Endometrial microvascular endothelial cells (primary cell): ENCODE results near the gene MKKS. TPM values are rescaled to one million over a fixed set of nuclear protein-coding genes. Genes with fewer than 3 reads are reported as not detected.

Experiments used
- in situ Hi-C: cut with HindIII; loops from 2 replicates; pipeline ENCODE4 v1.10.0; 2017; ENCODE audit warnings: low sequenced_read_pairs, low pct_unique_long_range_greater_than_20kb; ENCODE audit errors: inconsistent ontology term
- total RNA-seq: library from RNA; depleted of rRNA; stranded (reverse); fragments of >200 nt; gene quantifications from one replicate; pipeline ENCODE4 v1.2.3, GENCODE V29; 2015; ENCODE audit errors: inconsistent ontology term

Gene MKKS
- total RNA-seq, 1 donor from 2014 or later = 11.7 TPM

DNA sequence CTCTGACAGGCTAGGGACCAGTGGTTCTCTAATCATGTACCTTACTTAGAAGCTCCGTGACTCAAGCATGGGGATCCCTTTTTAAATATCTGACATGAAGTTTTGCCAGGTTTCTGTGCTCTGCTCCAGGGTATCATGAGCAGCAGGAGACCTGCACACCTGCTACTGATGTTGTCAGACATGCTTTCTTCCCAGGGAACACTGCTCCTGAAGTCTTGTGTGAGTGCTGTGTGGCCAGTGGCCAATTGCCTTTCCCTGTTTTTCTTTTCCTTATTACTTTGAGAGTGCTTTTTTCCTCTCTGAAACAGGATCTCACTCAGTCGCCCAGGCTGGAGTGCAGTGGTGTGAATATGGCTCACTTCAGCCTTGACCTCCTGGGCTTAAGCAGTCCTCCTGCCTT is 27.5 kb upstream of the MKKS start:
- in situ Hi-C loops = loop anchor here (10.0 kb wide), 1 partner anchor 183 kb away; no protein-coding TSS in a partner anchor

DNA sequence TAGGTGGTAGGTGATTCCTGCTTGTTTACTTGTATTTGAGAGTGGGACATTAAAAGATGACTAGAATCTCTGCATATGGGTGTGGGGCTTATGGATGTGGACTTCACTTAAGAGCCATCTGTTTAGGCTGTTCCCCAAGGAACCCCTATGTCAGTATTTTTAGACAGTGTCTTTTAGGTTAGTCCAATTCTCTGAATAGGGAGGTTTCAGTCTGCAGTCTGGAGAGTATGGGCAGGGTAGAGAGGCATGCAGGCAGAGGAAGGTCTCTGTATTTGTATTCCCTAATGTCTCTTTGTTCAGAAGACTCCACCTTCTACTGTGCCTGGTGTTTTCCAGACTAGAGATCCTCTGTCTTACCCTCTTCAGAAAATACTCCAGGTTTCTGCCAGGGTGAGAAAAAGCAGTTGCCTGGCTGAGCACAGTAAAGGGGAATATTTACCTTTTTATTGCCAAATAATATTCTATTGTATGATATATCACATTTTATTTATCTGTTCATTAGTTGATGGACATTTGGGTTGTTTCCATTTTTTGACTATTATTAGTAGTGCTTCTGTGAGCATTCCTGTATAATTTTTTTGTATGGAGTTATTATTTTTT is 20.2 kb upstream of the MKKS start:
- in situ Hi-C loops = no loop called here

DNA sequence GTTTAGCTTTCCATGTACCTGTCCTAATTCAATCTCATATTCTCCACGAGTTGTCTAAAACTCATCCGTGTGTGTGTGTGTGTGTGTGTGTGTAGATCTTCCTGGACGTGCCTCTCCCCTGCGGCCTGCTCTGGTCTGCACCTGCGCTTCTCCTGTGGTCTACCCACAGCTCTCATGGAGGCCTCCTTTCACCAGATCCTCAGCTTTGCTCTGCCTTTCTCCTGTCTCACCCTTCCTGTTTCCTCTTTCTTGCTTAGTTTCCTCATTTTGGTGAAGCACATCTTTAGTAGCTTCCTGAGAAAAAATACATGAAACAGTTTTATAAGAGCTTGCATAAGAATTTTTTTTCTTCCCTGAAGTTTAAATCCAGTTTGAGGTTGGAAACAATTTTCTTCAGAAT is 19.2 kb upstream of the MKKS start:
- in situ Hi-C loops = no loop called here

DNA sequence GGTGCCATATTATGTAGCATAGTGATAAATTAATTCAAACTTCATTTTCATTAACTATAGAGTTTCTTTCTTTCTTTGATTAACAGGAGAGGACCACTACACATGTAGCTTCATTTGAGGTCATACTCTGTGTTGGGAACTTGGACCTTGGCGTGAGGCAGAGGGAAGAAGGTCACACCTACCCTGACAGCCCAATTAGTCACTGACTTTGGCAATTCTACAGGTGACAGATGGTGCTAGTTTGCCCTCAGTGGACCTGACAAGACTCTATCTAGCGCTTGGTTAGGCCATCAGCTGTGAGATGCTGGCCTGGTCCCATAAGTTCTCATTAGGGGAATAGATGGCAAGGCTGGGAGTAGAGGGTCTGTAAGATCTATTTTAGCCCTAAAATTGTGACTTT is 15.2 kb upstream of the MKKS start:
- in situ Hi-C loops = no loop called here

DNA sequence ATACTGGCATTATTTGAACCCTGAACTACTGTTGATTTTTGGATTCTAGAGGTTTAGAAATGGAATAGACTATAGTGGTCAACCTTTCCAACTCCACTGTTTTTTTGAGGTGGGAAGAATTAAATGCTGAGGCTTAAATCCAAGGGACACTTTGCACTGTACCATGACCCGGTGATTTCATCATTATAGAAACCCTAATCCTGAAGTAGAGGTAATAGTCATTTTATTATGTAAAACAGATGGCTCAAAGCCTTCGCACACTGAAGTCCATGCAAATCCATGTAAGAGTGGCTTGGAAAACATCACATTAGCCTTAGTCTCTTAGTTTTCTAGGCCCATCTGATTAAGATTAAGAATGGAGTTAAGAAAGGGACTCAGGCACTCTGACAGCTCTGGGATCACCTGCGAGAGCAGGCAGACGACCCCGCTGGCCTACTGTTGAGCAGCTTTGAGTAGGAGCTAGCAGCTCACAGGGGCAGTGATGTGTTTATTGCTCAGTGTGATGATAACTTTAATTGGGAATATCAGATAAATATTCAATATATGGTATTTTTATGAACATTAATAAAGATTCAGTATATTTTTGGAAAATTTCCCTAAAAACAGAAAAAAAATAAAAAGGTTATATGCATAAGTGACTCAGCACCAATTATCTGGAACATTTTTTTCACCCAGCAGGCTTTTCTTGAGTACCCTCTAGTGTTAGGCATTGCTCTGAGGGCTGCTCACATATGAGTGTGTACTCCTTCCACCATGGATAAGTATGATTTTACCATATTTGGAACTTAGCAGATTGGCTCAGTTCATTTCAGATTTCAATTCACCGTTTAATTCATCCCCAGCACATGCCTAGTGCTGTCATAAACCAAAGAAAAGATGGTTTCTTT is 14.5 kb upstream of the MKKS start:
- in situ Hi-C loops = no loop called here

DNA sequence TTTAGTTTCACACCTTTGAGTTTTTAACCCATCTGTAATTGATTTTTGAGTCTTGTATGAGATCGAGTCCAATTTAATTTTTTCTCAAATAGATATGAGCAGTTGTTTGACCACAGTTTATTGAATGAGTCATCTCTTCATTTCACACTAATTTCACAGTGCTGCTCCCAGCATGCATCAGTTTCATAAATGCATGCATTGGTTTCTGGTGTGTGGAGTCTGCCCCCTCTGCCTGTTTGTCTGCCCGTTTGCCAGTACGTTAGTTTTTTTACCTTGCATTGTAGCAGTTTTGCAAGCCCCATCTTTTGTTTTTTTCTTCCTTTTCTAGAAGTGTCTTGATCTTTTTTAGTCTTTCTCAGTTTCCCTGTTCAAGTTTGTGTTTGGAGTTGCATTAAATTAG is 13.0 kb upstream of the MKKS start:
- in situ Hi-C loops = no loop called here

DNA sequence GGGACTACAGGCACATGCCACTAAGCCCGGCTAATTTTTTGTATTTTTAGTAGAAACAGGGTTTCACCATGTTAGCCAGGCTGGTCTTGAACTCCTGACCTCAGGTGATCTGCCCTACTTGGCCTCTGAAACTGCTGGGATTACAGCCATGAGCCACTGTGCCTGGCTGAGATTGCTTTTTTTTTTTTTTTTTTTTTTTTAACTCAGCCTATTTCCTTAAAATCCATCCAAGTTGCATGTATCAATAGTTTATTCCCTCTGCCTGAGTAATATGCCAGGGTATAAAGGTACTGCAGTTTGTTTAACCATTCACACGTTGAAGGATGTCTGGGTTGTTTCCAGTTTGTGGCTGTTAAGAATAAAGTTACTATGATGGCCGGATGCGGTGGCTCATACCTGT is 11.7 kb upstream of the MKKS start:
- in situ Hi-C loops = no loop called here

DNA sequence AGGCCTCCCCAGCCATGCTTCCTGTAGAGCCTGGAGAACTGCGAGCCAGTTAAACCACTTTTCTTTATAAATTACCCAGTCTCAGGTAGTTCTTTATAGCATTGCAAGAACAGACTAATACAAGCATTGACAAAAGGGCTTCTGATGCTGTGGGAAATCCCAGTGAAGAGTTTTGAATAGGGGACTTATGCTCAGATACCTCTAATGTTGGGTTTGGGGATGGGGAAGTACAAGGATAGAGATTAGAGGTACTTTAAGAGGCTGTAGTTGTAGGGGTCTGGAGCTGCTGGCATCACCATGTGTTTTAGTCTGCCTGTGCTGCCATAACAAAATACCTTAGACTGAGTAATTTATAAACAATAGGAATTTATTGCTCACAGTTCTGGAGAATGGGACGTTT is 9.9 kb upstream of the MKKS start:
- in situ Hi-C loops = no loop called here

DNA sequence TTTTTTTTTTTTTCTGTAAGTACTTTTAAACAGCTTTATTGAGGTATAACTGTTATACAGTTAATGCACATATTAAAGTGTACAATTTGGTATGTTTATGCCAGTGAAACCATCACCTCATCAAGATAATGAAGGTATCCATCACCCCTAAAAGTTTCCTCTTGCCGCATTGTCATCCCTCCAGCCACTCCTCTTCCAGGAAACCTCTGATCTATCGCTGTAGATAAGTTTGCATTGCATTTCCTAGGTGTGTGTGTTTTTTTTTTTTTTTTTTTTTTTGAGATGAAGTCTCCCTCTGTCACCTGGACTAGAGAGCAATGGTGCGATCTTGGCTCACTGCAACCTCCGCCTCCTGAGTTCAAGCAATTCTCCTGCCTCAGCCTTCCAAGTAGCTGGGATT is 4.2 kb upstream of the MKKS start:
- in situ Hi-C loops = no loop called here

DNA sequence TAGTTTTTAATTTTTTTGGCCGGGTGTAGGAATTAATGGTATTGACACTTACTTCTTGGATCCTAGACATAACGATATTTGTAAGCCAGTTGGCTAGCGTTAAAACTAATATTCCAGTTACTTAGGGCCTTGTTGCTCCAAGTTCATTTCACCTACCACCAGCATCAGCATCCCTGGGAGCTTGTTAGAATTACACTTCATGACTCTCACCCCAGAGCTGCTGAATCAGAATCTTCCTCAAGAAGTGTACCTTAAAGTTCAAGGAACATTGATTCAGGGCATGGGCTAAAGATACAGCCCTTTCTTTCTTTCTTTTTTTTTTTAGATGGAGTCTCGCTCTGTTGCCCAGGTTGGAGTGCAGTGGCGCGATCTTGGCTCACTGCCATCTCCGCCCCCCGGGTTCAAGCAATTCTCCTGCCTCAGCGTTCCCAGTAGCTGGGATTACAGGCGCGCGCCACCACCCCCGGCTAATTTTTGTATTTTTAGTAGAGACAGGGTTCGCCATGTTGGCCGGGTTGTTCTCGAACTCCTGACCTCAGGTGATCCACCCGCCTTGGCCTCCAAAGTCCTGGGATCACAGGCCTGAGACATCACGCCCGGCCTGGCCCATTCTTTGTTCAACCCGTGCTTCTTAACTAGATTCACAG is 2.2 kb upstream of the MKKS start:
- in situ Hi-C loops = no loop called here

DNA sequence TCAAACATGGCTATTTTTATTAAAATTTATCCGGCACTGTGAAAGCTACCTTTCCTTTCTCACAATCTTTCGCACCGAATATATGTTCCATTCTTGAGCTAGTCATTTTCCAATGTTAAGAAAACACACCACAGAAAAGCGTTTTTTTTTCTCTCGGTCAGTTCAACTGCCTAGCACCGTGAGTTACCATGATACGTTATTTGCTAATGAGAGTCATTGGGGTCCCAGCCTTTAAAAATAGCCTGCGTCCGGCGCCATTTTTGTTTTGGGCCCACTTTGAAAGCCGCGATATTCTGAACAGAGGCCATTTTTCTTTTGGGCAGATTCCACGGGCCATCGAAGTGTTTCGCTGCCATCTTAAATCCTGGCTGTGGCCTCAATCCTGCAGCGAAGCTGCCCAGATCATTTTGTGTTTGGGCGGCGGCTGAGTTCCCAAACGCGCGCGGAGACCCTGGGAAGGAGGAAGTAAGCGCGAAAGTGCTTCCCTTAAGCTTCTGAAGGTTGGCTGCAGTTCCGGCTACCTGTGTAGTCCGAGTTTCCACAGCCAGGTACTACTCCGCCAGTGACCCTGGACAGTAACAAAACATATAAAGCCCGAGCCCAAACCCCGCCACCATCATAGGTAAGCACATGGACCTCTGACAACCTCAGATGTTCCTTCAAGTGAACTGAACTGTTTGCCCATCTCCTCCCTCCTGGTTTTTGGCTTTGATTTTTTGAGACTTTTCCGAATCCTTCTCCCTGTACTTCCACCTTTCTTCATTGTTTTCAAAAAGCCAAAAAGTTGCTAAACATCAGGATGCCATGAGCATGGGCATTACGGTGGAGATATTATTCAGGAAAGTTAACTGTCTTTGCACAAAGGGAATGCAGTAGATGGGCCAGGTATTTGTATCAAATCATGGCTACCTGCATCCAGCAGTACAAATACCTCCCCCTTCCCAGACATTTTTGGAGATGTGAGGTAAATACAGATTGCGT is 1.1 kb upstream of the MKKS start, which contains the start of gene SLX4IP:
SLX4IP (plus strand) TSS at position 474 of the 981 bp plus-strand sequence. CDS start 22,900 bp downstream, outside the sequence.
- in situ Hi-C loops = no loop called here

DNA sequence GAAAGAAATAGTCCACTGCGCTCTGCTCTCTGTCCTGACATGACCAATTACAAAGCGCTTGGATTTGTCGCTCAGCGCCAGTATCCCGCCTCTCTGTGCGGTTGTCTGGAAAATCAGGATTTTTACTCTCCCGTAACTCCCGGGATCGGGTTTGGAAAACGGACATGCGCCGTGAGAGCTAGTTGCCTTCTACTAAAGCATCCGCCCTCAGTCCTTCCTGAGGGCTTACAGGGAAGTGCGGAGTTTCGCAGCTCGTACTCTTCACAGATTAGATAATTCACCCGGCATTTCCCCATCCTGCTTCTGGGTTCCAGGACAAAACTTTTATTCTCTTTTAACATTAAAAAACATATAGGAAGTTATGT is 427 bp upstream of the MKKS start:
- in situ Hi-C loops = no loop called here

DNA sequence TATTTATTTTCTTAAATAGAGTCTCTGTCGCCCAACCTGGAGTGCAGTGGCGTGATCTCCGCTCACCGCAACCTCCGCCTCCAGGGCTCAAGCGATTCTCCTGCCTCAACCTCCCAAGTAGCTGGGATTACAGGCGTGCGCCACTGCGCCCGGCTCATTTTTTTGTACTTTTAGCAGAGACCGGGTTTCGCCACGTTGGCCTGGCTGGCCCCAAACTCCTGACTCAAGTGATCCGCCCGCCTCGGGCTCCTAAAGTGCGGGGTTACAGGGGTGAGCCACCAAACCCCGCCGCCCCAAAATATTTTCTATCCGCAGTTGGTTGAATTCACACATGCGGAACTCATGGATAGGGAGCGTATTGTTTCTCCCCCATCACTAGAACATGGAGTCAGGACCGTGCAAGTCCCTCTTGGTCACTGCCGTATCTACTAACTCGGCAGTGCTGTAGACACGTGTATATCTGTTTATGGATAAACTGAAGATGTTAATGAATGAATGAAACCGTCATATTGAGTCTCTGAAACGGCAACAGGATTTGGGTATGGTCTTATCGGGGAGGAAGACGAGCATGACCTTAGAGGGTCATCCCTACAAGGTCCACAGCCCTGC is 904 bp downstream of the MKKS start:
- in situ Hi-C loops = no loop called here

DNA sequence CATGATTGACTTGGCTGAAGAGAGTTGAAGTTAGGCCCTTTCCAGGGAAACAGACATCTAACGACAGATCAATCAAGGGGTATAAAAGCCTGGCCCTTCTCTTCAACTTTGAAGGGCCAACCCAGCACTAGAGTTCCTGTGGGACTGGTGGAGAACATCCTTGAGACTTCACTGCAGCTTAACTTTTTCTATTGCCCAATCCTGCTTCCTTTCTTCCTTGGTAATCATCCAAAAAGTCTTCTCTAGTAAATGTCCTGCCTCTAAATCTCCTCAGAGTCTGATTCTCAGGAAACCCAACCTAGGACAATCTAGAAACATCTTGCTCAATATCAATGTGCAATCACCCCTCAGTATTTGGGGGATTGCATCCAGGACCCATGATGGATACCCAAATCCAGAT is 1.9 kb downstream of the MKKS start:
- in situ Hi-C loops = no loop called here

DNA sequence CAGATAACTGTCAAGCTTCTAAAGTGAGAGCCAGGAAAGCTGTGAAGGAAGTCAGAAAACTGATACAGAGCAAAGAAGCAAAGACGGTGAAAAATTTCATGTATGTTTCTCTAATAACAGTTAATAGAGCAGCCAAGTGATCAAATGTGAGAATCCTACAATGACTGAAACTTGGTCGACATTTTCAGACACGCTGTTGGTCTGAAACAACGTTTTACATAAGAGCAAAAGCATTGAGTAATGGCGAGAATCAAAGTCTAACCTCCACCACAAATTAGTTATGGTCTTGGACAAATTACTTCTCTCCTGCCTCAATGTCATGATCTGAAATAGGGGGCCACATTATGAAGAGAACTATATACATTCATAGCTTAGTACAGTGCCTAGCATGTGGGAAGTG is 3.3 kb downstream of the MKKS start:
- in situ Hi-C loops = no loop called here

DNA sequence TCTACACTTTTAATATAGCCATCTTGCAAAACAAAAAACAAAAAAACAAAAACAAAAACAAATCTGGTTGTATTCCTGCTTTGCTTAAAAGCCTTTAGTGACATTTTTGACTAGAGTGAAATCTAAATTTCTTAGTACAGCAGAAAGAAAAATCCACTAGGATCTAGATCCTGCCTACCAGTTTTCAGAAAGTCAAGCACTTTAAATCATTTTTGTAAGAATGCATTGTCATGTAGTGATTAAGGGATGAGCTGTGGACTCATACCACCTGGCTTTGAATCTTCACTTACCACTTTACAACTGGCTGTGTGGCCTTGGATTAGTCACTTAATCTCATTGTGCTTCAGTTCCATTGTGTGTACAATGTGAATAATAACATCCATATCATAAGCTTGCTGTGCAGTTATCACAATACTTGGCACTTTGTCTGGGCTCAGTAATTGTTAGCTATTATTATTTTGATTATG is 4.0 kb downstream of the MKKS start:
- in situ Hi-C loops = no loop called here

DNA sequence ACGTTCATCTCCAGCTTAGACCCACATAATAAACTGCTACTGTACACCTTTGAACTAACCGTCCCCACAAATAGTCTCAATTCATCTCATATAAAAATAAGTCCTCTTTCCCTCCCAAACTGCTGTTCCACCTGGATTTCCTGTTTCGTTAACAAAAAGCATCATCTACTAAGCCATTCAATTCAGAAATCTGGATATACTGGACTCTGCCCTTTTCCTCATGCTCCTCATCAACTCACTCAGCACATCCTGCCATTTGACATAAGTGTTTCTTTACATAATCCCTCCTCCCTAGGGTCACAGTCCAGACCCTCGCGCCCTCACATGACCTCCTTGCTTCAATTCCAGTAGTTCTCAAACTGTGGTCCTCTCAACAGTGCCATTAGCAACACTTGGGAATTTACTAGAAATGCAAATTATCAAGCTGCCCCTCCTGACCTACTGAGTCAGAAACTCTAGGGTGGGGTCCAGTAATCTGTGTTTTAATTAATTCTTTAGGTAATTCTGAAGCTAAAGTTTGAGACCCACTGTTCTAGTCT is 4.5 kb downstream of the MKKS start:
- in situ Hi-C loops = no loop called here

DNA sequence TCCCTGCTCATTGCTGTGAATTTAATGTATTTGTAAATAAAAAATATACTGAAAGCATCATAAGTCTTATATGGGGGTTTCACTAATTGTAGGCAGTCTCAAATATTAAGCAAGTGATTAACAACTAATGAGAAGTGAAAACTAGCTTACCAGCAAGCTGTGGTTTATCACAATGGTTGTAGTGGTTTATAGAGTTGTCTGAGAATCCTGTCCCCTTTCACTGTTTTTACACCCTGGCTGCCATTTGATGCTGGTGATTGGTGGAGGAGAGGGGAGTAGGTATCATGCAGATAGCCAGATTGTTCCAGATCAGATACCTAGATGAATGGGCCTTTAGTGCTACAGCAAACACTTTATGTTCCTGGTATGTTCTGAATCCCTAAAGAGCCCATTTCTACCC is 6.0 kb downstream of the MKKS start:
- in situ Hi-C loops = no loop called here
